HG03159 (cell line): Measurements from ENCODE around the gene SPANXB1.
"Not testable (repeated sequence)": the region's sequence is repeated elsewhere in the genome, so short reads cannot be mapped to it uniquely, and the experiment has no call there.

Source experiments
- ATAC-seq: cut with Tn5 transposase; IDR thresholded peaks from one replicate; pipeline ENCODE4 v1.9.1; 2021; ENCODE audit warnings: mild to moderate bottlenecking, moderate library complexity; ENCODE audit not compliant: unreplicated experiment

The SPANXB1 gene

GRCh38 chrX:141002568-141002967, at the start of gene SPANXB1:
TSS of gene SPANXB1 (plus strand) at chrX:141002594. CDS start at chrX:141002694, 100 bp downstream.
- not testable (repeated sequence) for ATAC-seq

- no peak for ATAC-seq
These were observed 35.4 kb upstream of the SPANXB1 start for GRCh38 chrX:140967036-140967435.

GRCh38 chrX:140971099-140971795, 31.1 kb upstream of the SPANXB1 start:
- no peak for ATAC-seq

- no peak for ATAC-seq
These were observed 26.9 kb upstream of the SPANXB1 start for GRCh38 chrX:140975472-140975871.

- ATAC-seq = no peak
These were observed 22.1 kb upstream of the SPANXB1 start for GRCh38 chrX:140980271-140980670.

- ATAC-seq = no peak
These were observed 18.7 kb upstream of the SPANXB1 start for GRCh38 chrX:140983730-140984129.

- ATAC-seq = not testable (repeated sequence)
These were observed 2.8 kb downstream of the SPANXB1 start for GRCh38 chrX:141005243-141005642.

GRCh38 chrX:141044246-141044645, 41.9 kb downstream of the SPANXB1 start:
- not testable (repeated sequence) for ATAC-seq

- ATAC-seq = not testable (repeated sequence)
These were observed 47.5 kb downstream of the SPANXB1 start for GRCh38 chrX:141049878-141050277.

- not testable (repeated sequence) for ATAC-seq
These were observed 49.7 kb downstream of the SPANXB1 start for GRCh38 chrX:141052098-141052497.
